Neuronal stem cell (in vitro differentiated cells): ENCODE results near the gene NPHS1.

Source experiments
- DNase-seq: peaks from one replicate; pipeline ENCODE4 v3.0.0-alpha.2; 2013; ENCODE audit warnings: low spot score
- H2AFZ ChIP-seq: one replicate; pipeline ENCODE4 v1.6.1; 2013; ENCODE audit warnings: mild to moderate bottlenecking, low read length, inconsistent platforms
- H2AK5ac ChIP-seq: 2 replicates; pipeline ENCODE4 v1.6.1; 2013; ENCODE audit warnings: low read depth, mild to moderate bottlenecking, inconsistent platforms, low read length, moderate library complexity, mixed read lengths
- H2BK120ac ChIP-seq: 2 replicates; pipeline ENCODE4 v1.6.1; 2013; ENCODE audit warnings: low read depth, mild to moderate bottlenecking, inconsistent platforms, low read length, moderate library complexity, mixed read lengths
- H2BK12ac ChIP-seq: one replicate; pipeline ENCODE4 v1.6.1; 2013; ENCODE audit warnings: low read length, inconsistent platforms
- H2BK15ac ChIP-seq: 2 replicates; pipeline ENCODE4 v1.6.1; 2013; ENCODE audit warnings: mild to moderate bottlenecking, low read length, inconsistent platforms, mixed read lengths
- H2BK5ac ChIP-seq: one replicate; pipeline ENCODE4 v1.6.1; 2013; ENCODE audit warnings: inconsistent platforms, mild to moderate bottlenecking, low read length, moderate library complexity
- H3K14ac ChIP-seq: one replicate; pipeline ENCODE4 v1.6.1; 2013; ENCODE audit warnings: low read length, inconsistent platforms
- H3K18ac ChIP-seq: 2 replicates; pipeline ENCODE4 v1.6.1; 2013; ENCODE audit warnings: low read length, inconsistent platforms
- H3K23ac ChIP-seq: 2 replicates; pipeline ENCODE4 v1.6.1; 2013; ENCODE audit warnings: low read depth, mild to moderate bottlenecking, mixed read lengths, low read length, inconsistent platforms; ENCODE audit not compliant: poor library complexity
- H3K27ac ChIP-seq: replicated peaks from 3 replicates; pipeline ENCODE4 v1.5.1; 2013; ENCODE audit warnings: low read length, inconsistent platforms
- H3K27me3 ChIP-seq, 3 experiments: 2 replicates each; pipeline ENCODE4 v1.6.1; 2013; ENCODE audit warnings: low read length in 3 of 3, mild to moderate bottlenecking in 2 of 3, inconsistent platforms in 1 of 3, low read depth in 1 of 3, mixed read lengths in 1 of 3, moderate library complexity in 1 of 3; ENCODE audit not compliant: control insufficient read depth in 3 of 3, insufficient read depth in 3 of 3
- H3K36me3 ChIP-seq, 2 donors: replicated peaks in 1 of 2; 2 replicates each; pipeline ENCODE4 v1.6.1; 2013; ENCODE audit warnings: low read length in 2 of 2; ENCODE audit not compliant: control insufficient read depth in 2 of 2, insufficient read depth in 2 of 2
- H3K4ac ChIP-seq: 2 replicates; pipeline ENCODE4 v1.6.1; 2013; ENCODE audit warnings: inconsistent platforms, mild to moderate bottlenecking, low read length, moderate library complexity
- H3K4me1 ChIP-seq, 2 donors: 1 replicate in 1 of 2; 2 replicates in 1 of 2; pipeline ENCODE4 v1.6.1; 2013; ENCODE audit warnings: low read length in 2 of 2, low read depth in 1 of 2; ENCODE audit not compliant: control insufficient read depth in 2 of 2, insufficient read depth in 1 of 2
- H3K4me2 ChIP-seq: one replicate; pipeline ENCODE4 v1.6.1; 2013; ENCODE audit warnings: mild to moderate bottlenecking, low read length, inconsistent platforms; ENCODE audit not compliant: insufficient read depth, poor library complexity, severe bottlenecking
- H3K4me3 ChIP-seq, 2 donors: 2 replicates each; pipeline ENCODE4 v1.5.1; 2013; ENCODE audit warnings: low read length in 2 of 2, mild to moderate bottlenecking in 2 of 2, inconsistent platforms in 1 of 2, moderate library complexity in 1 of 2
- H3K79me1 ChIP-seq: one replicate; pipeline ENCODE4 v1.6.1; 2013; ENCODE audit warnings: low read depth, mild to moderate bottlenecking, inconsistent platforms, low read length, moderate library complexity
- H3K9ac ChIP-seq: one replicate; pipeline ENCODE4 v1.6.1; 2013; ENCODE audit warnings: mild to moderate bottlenecking, low read depth, low read length, inconsistent platforms; ENCODE audit not compliant: poor library complexity
- H3K9me3 ChIP-seq, 2 donors: replicated peaks in 1 of 2; 2 replicates each; pipeline versions ENCODE3 to v1.6.1; 2013; ENCODE audit warnings: low read length in 2 of 2, mild to moderate bottlenecking in 2 of 2, inconsistent platforms in 1 of 2, low read depth in 1 of 2, mixed read lengths in 1 of 2, moderate library complexity in 1 of 2; ENCODE audit not compliant: control insufficient read depth in 2 of 2, insufficient read depth in 1 of 2
- H4K8ac ChIP-seq: one replicate; pipeline ENCODE4 v1.6.1; 2013; ENCODE audit warnings: low read depth, mild to moderate bottlenecking, inconsistent platforms, low read length, moderate library complexity
- H4K91ac ChIP-seq: one replicate; pipeline ENCODE4 v1.6.1; 2013; ENCODE audit warnings: low read length, low read depth, mild to moderate bottlenecking, inconsistent platforms; ENCODE audit not compliant: poor library complexity
- WGBS, 2 donors: extraction: QIAGEN DNeasy Blood & Tissue Kit; methylation state at CpG; one replicate each; pipeline ENCODE4 v1.1.7; 2013; ENCODE audit warnings: missing lambda C conversion rate in 2 of 2, mixed read lengths in 1 of 2; ENCODE audit not compliant: insufficient read length in 2 of 2, insufficient replicate concordance in 1 of 2; ENCODE audit errors: extremely low coverage in 2 of 2; 5-methylcytosine and 5-hydroxymethylcytosine counted together

Gene NPHS1

GRCh38 chr19:35860818-35861639 lies 8.7 kb upstream of the NPHS1 start:
- peak overlapping the region; percentile 91 for H2BK5ac ChIP-seq
- no peaks in the 10 kb centered on the region for H3K79me1 ChIP-seq
- H2BK15ac ChIP-seq, result peak overlapping the region; percentile 98
- H3K4me1 ChIP-seq, result peaks cover 14 to 19% of the 10 kb centered on the region in 2 donors
- H3K23ac ChIP-seq, result peak overlapping the region; percentile 52
- no peak overlapping the region for H4K8ac ChIP-seq
- peak overlapping the region; percentile 98 for H3K18ac ChIP-seq
- peak overlapping the region; percentile 83 for H3K4me2 ChIP-seq
- H3K36me3 ChIP-seq, result peaks cover 3% of the 10 kb centered on the region in 2 donors
- H3K14ac ChIP-seq, result peak overlapping the region; percentile 61
- H2AK5ac ChIP-seq, result peak overlapping the region; percentile 97
- H2BK120ac ChIP-seq, result peak overlapping the region; percentile 81
- peaks cover 0 to 34% (median 0%) of the 10 kb centered on the region in 3 experiments for H3K27me3 ChIP-seq
- peak overlapping the region; percentile 92 for H3K27ac ChIP-seq
- H3K9ac ChIP-seq, result peak overlapping the region; percentile 83
- DNase-seq, result peak; percentile 95
- H2BK12ac ChIP-seq, result peak overlapping the region; percentile 97
- H3K4me3 ChIP-seq, result peak overlapping the region in 1 of 2 donors; percentile 70
- no peaks in the 10 kb centered on the region for H3K9me3 ChIP-seq
- peak overlapping the region; percentile 87 for H3K4ac ChIP-seq
- WGBS, 2 donors, result no CpG with 5 or more reads among the region's 55 CpGs
- H4K91ac ChIP-seq, result no peak overlapping the region
- H2AFZ ChIP-seq, result peak overlapping the region; percentile 83

- H2AK5ac ChIP-seq, result peak overlapping the region; percentile 97
- WGBS, 2 donors, result no CpG with 5 or more reads among the region's 24 CpGs
- no peak for DNase-seq
- peak overlapping the region; percentile 96 for H3K18ac ChIP-seq
- peaks cover 0 to 34% (median 0%) of the 10 kb centered on the region in 3 experiments for H3K27me3 ChIP-seq
- H2AFZ ChIP-seq, result peak overlapping the region; percentile 83
- peak overlapping the region; percentile 34 for H4K91ac ChIP-seq
- no peak overlapping the region for H2BK120ac ChIP-seq
- H3K9me3 ChIP-seq, result no peaks in the 10 kb centered on the region
- no peak overlapping the region for H3K27ac ChIP-seq
- H3K4ac ChIP-seq, result no peak overlapping the region
- H3K4me3 ChIP-seq, result no peak overlapping the region
- H3K23ac ChIP-seq, result peak overlapping the region; percentile 48
- H3K14ac ChIP-seq, result peak overlapping the region; percentile 61
- peak overlapping the region; percentile 83 for H3K4me2 ChIP-seq
- no peaks in the 10 kb centered on the region for H3K79me1 ChIP-seq
- peak overlapping the region; percentile 83 for H3K9ac ChIP-seq
- peak overlapping the region; percentile 91 for H2BK5ac ChIP-seq
- H3K36me3 ChIP-seq, result peaks cover 0 to 3% of the 10 kb centered on the region in 2 donors
- H2BK12ac ChIP-seq, result peak overlapping the region; percentile 97
- H3K4me1 ChIP-seq, result peaks cover 18 to 25% of the 10 kb centered on the region in 2 donors
- H4K8ac ChIP-seq, result no peak overlapping the region
- H2BK15ac ChIP-seq, result peak overlapping the region; percentile 98
These were observed 8.1 kb upstream of the NPHS1 start for GRCh38 chr19:35860436-35860817.

- no peak overlapping the region for H3K23ac ChIP-seq
- H3K4me2 ChIP-seq, result no peak overlapping the region
- no peak overlapping the region for H3K18ac ChIP-seq
- no peak overlapping the region for H4K8ac ChIP-seq
- H4K91ac ChIP-seq, result no peak overlapping the region
- WGBS, 2 donors, result no CpG with 5 or more reads among the region's 4 CpGs
- no peak overlapping the region for H2BK5ac ChIP-seq
- DNase-seq, result no peak
- peaks cover 0 to 3% of the 10 kb centered on the region in 2 donors for H3K36me3 ChIP-seq
- no peak overlapping the region for H3K27ac ChIP-seq
- H2AK5ac ChIP-seq, result no peak overlapping the region
- peaks cover 27 to 33% of the 10 kb centered on the region in 2 donors for H3K4me1 ChIP-seq
- no peak overlapping the region for H3K4ac ChIP-seq
- H2AFZ ChIP-seq, result no peak overlapping the region
- no peaks in the 10 kb centered on the region for H3K9me3 ChIP-seq
- H2BK12ac ChIP-seq, result peak overlapping the region; percentile 33
- no peak overlapping the region for H2BK120ac ChIP-seq
- H3K9ac ChIP-seq, result no peak overlapping the region
- H3K27me3 ChIP-seq, result peaks cover 0 to 34% (median 2%) of the 10 kb centered on the region in 3 experiments
- H3K79me1 ChIP-seq, result no peaks in the 10 kb centered on the region
- no peak overlapping the region for H3K14ac ChIP-seq
- H3K4me3 ChIP-seq, result no peak overlapping the region
- no peak overlapping the region for H2BK15ac ChIP-seq
These were observed 7.1 kb upstream of the NPHS1 start for GRCh38 chr19:35859414-35859813.

- peak overlapping the region; percentile 47 for H3K23ac ChIP-seq
- no peaks in the 10 kb centered on the region for H3K9me3 ChIP-seq
- H3K4me2 ChIP-seq, result no peak overlapping the region
- H3K4me3 ChIP-seq, result peak overlapping the region in 1 of 2 donors; percentile 32
- no peak overlapping the region for H4K91ac ChIP-seq
- no peak overlapping the region for H2BK120ac ChIP-seq
- no peak overlapping the region for H2AFZ ChIP-seq
- no peaks in the 10 kb centered on the region for H3K79me1 ChIP-seq
- no peak overlapping the region for H3K18ac ChIP-seq
- no CpG with 5 or more reads among the region's 6 CpGs for WGBS, 2 donors
- no peak overlapping the region for H2BK12ac ChIP-seq
- no peak overlapping the region for H4K8ac ChIP-seq
- no peak for DNase-seq
- no peak overlapping the region for H3K14ac ChIP-seq
- H2BK5ac ChIP-seq, result no peak overlapping the region
- H3K36me3 ChIP-seq, result no peaks in the 10 kb centered on the region
- peaks cover 0 to 34% (median 2%) of the 10 kb centered on the region in 3 experiments for H3K27me3 ChIP-seq
- peak overlapping the region; percentile 50 for H2BK15ac ChIP-seq
- no peak overlapping the region for H3K4ac ChIP-seq
- peak overlapping the region; percentile 36 for H3K9ac ChIP-seq
- peaks cover 27 to 33% of the 10 kb centered on the region in 2 donors for H3K4me1 ChIP-seq
- H2AK5ac ChIP-seq, result peak overlapping the region; percentile 76
- no peak overlapping the region for H3K27ac ChIP-seq
These were observed 6.0 kb upstream of the NPHS1 start for GRCh38 chr19:35858311-35858710.
